Heart left ventricle (tissue), 16 donors: ENCODE results near the gene BRK1. TPM values are rescaled to one million over a fixed set of nuclear protein-coding genes. Genes with fewer than 3 reads are reported as not detected.
"Not testable (repeated sequence)": the region's sequence is repeated elsewhere in the genome, so short reads cannot be mapped to it uniquely, and the experiment has no call there.

Experiments used
- ATAC-seq, 4 donors: fragments of 200-7000 bp; cut with Tn5 transposase; one replicate each; pipeline ENCODE4 v1.9.1; 2020 to 2022; ENCODE audit warnings: moderate library complexity in 4 of 4, mild to moderate bottlenecking in 3 of 4, moderate number of reproducible peaks in 1 of 4
- DNase-seq, 5 donors: peaks; one replicate each; pipeline ENCODE4 v3.0.0-alpha.2; 2020
- H3K27ac ChIP-seq, 12 donors: fragments of 200-600 bp; sonication (generic) in 4 of 12; one replicate each; pipeline versions ENCODE4 v1.5.0 to v1.8.0; 2016 to 2022; ENCODE audit warnings: mild to moderate bottlenecking in 2 of 12
- H3K27me3 ChIP-seq, 9 donors: fragments of 200-600 bp; sonication (generic) in 2 of 9; one replicate each; pipeline versions ENCODE4 v1.5.1 to v1.8.0; 2016 to 2022; ENCODE audit warnings: mild to moderate bottlenecking in 3 of 9
- H3K36me3 ChIP-seq, 9 donors: fragments of 200-600 bp; sonication (generic) in 2 of 9; one replicate each; pipeline versions ENCODE4 v1.5.0 to v1.8.0; 2018 to 2022; ENCODE audit warnings: mild to moderate bottlenecking in 2 of 9
- H3K4me1 ChIP-seq, 12 donors: fragments of 200-600 bp; sonication (generic) in 4 of 12; one replicate each; pipeline versions ENCODE4 v1.5.0 to v1.8.0; 2016 to 2022; ENCODE audit warnings: mild to moderate bottlenecking in 3 of 12
- H3K4me3 ChIP-seq, 12 donors: fragments of 200-600 bp; sonication (generic) in 4 of 12; one replicate each; pipeline versions ENCODE4 v1.5.0 to v1.8.0; 2017 to 2022; ENCODE audit warnings: mild to moderate bottlenecking in 9 of 12, moderate library complexity in 4 of 12
- H3K9me3 ChIP-seq, 12 donors: fragments of 200-600 bp; sonication (generic) in 4 of 12; one replicate each; pipeline versions ENCODE4 v1.5.0 to v1.8.0; 2016 to 2022; ENCODE audit warnings: mild to moderate bottlenecking in 1 of 12
- POLR2A ChIP-seq, 2 donors: fragments of 450-650 bp; IDR thresholded peaks; one replicate each; pipeline ENCODE4 v1.6.1; 2017; ENCODE audit warnings: antibody characterized with exemption in 2 of 2, mild to moderate bottlenecking in 2 of 2, moderate library complexity in 2 of 2
- WGBS, 4 donors: extraction: QIAGEN DNeasy Blood & Tissue Kit in 2 of 4; methylation state at CpG; one replicate each; pipeline versions ENCODE4 v1.1.5 to v1.1.7; 2013 to 2018; 5-methylcytosine and 5-hydroxymethylcytosine counted together
- intact Hi-C, 10 donors: fragments of 100-400 bp; cut with DNase I; formaldehyde crosslinking; loops; one replicate each; pipeline versions ENCODE4 v1.11.1 to v1.14.2; 2022
- polyA plus RNA-seq, 2 donors: library from polyadenylated mRNA; stranded (reverse); fragments of 200-250 nt; gene quantifications; one replicate each; pipeline ENCODE4 v1.2.3, GENCODE V29; 2013
- total RNA-seq, 9 donors: library from RNA; depleted of rRNA in 2 of 9; stranded (reverse); fragments of >200 nt in 2 of 9; fragmentation: NEBNext Ultra II Directional in 3 of 9; extraction: Animal tissue kit (Norgen Biotek cat#: 25700) in 3 of 9; gene quantifications; one replicate each; pipeline versions ENCODE4 v1.1.0 to v1.2.4, GENCODE V29; 2016 to 2023
- TF ChIP-seq, protein P1 (sequence below), 12 donors: fragments of 200-600 bp; sonication (generic) in 4 of 12; IDR thresholded peaks; one replicate each; pipeline versions ENCODE4 v1.5.0 to v1.8.0; 2018 to 2022; ENCODE audit warnings: antibody characterized with exemption in 12 of 12, mild to moderate bottlenecking in 5 of 12
- donor health status: ischemic (EF 13 %, LVEDD 7.1; RV severe dilation, severe dysfunction).
- donor health status: healthy with polysubstance abuse.
- donor health status: DM: no; HTN: yes; CAD: no.
- donor health status: DM: no; HTN: no; CAD: no.
- donor health status: ischemic (EF 25% LVEDD 6.9; RV normal size, moderate dysfunction).
- donor health status: ischemic (EF 25% LVEDD 5.7; RV mildly dilated, moderate dysfunction).
- donor health status: healthy.
- donor health status: DM: yes; HTN: yes; CAD: no.
- donor health status: ischemic (EF 35%, LVEDD 5.7; RV mildly dilated, moderate dysfunction).
- donor health status: nonischemic (EF 11% LVEDD 7.7; RV severe dilation, severe dysfunction).
- donor health status: DM: yes; HTN: yes; CAD: no.
- donor health status: PGD.
- donor health status: ischemic (EF 29% LVEDD 5.4; RV normal size, mild dysfunction).
- donor health status: nonischemic (EF 23%, LVEDD 6.1; RV moderate dilation, normal function).

The BRK1 gene
- total and polyA plus RNA-seq, 11 donors = 69.8 to 159 (median 89.8) TPM

DNA sequence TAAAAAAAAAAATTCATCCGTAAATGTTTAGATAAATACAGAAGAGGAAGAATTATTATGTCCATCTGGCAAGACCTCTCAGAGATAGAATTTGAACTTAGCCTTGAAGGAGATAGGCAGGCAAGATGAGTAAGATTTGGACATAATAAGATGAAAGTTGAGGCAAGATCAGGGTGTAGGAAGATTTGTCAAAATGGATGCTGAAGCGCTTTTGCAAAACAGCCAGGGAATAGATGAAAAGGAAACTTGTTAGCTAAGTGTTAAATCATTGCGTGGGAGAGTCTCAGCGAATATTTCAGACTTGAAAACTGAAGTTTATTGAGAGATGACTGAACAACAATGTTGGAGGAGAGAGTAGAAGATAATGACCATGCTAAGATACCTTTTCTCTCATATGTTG is 7.2 kb downstream of the BRK1 start:
- intact Hi-C loops = no loop called here
- 83 to 92% (median 87%) methylated on average over 4 of the region's 4 CpGs for WGBS, 4 donors
- DNase-seq (no peak), ATAC-seq (no peak)
- TF ChIP-seq POLR2A (IDR thresholded peaks at IDR 0.05) = no peak
- TF ChIP-seq, protein P1, sequence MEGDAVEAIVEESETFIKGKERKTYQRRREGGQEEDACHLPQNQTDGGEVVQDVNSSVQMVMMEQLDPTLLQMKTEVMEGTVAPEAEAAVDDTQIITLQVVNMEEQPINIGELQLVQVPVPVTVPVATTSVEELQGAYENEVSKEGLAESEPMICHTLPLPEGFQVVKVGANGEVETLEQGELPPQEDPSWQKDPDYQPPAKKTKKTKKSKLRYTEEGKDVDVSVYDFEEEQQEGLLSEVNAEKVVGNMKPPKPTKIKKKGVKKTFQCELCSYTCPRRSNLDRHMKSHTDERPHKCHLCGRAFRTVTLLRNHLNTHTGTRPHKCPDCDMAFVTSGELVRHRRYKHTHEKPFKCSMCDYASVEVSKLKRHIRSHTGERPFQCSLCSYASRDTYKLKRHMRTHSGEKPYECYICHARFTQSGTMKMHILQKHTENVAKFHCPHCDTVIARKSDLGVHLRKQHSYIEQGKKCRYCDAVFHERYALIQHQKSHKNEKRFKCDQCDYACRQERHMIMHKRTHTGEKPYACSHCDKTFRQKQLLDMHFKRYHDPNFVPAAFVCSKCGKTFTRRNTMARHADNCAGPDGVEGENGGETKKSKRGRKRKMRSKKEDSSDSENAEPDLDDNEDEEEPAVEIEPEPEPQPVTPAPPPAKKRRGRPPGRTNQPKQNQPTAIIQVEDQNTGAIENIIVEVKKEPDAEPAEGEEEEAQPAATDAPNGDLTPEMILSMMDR (IDR thresholded peaks at IDR 0.05) = no peak
- peaks cover 0 to 71% (median 42%) of the 10 kb centered on the region in 9 donors for H3K36me3 ChIP-seq
- no peak overlapping the region for H3K27ac ChIP-seq
- no peaks in the 10 kb centered on the region for H3K9me3 ChIP-seq
- H3K4me1 ChIP-seq = peaks cover 0 to 31% (median 14%) of the 10 kb centered on the region in 12 donors
- no peaks in the 10 kb centered on the region for H3K27me3 ChIP-seq
- H3K4me3 ChIP-seq = no peak overlapping the region

DNA sequence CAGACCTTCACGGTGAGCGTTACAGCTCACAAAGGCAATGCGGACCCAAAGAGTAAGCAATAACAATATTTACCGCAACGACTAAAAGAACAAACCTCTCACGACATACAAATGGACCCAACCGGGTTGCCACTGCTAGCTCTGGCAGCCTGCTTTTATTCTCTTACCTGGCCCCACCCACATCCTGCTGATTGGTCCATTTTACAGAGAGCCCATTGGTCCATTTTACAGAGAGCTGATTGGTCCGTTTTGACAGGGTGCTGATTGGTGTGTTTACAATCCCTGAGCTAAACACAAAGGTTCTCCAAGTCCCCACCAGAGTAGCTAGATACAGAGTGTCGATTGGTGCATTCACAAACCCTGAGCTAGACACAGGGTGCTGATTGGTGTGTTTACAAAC is 20.4 kb downstream of the BRK1 start:
- 92 to 95% (median 94%) methylated on average over 9 of the region's 9 CpGs for WGBS, 4 donors
- ATAC-seq, DNase-seq, H3K9me3 ChIP-seq, H3K4me1 ChIP-seq, H3K36me3 ChIP-seq, H3K27ac ChIP-seq, H3K27me3 ChIP-seq, H3K4me3 ChIP-seq, intact Hi-C loops: not testable (repeated sequence)

DNA sequence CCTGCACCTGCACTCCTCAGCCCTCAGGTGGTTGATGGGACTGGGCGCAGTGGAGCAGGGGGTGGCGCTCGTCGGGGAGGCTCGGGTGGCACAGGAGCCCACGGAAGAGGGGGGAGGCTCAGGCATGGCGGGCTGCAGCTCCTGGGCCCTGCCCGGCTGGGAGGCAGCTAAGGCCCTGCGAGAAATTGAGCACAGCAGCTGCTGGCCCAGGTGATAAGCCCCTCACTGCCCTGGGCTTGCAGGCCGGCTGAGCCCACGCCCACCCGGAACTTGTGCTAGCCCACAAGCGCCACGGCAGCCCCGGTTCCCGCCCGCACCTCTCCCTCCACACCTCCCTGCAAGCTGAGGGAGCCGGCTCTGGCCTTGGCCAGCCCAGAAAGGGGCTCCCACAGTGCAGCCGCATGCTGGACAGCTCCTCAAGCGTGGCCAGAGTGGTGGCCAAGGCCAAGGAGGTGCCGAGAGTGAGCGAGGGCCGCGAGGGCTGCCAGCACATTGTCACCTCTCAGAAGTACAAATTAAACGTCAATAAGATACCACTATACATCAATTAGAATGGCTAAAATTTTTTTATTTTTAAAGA is 21.0 kb downstream of the BRK1 start:
- TF ChIP-seq POLR2A (IDR thresholded peaks at IDR 0.05) = no peak
- TF ChIP-seq, protein P1 (IDR thresholded peaks at IDR 0.05) = no peak
- 91 to 94% (median 94%) methylated on average over 17 to 25 of the region's 25 CpGs for WGBS, 4 donors
- Histone ChIP-seq H3K36me3 (no peaks in the 10 kb centered on the region), H3K4me3 (no peak overlapping the region), H3K27me3 (no peaks in the 10 kb centered on the region), H3K27ac (no peak overlapping the region), H3K9me3 (no peaks in the 10 kb centered on the region), H3K4me1 (peaks cover 0 to 4% (median 0%) of the 10 kb centered on the region in 12 donors)
- no peak for DNase-seq
- intact Hi-C loops = no loop called here
- ATAC-seq = no peak

DNA sequence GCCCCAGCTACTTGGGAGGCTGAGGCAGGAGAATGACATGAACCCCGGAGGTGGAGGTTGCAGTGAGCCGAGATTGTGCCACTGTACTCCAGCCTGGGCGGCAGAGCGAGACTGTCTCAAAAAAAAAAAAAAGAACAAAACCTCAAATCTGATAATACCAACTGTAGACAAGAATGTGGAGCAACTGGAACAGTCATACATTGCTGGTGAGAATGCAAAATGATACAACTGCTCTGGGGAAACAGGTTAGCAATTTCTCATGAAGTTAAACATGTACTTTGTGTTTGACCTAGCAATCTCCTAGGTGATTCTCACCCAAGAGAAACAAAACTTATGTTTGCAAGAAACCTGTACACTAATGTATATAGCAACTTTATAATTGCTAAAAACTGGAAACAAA is 21.7 kb downstream of the BRK1 start:
- H3K9me3 ChIP-seq = no peaks in the 10 kb centered on the region
- H3K4me1 ChIP-seq = peaks cover 0 to 4% (median 0%) of the 10 kb centered on the region in 12 donors
- no peaks in the 10 kb centered on the region for H3K36me3 ChIP-seq
- TF ChIP-seq, protein P1 (IDR thresholded peaks at IDR 0.05) = no peak
- TF ChIP-seq POLR2A (IDR thresholded peaks at IDR 0.05) = no peak
- H3K27ac ChIP-seq = no peak overlapping the region
- ATAC-seq (no peak), DNase-seq (no peak)
- intact Hi-C loops = no loop called here
- WGBS, 4 donors = 91 to 94% (median 93%) methylated on average over 4 of the region's 4 CpGs
- H3K4me3 ChIP-seq = no peak overlapping the region
- no peaks in the 10 kb centered on the region for H3K27me3 ChIP-seq
